DOHH2 (cell line): Measurements from ENCODE around the gene GRIK2.

Source experiments
- H3F3A ChIP-seq: fragments of 200-600 bp; sonication (generic), shearing (Covaris generic); 2 replicates; pipeline ENCODE4 v1.6.0; 2016; ENCODE audit warnings: antibody characterized with exemption, mild to moderate bottlenecking; ENCODE audit not compliant: control insufficient read depth, insufficient read depth
- H3K27ac ChIP-seq: fragments of 200-600 bp; sonication (generic); 2 replicates; pipeline ENCODE4 v1.5.1; 2014; ENCODE audit warnings: low read depth, mild to moderate bottlenecking, low read length, moderate library complexity
- H3K27me3 ChIP-seq: fragments of 200-600 bp; sonication (generic); 2 replicates; pipeline ENCODE4 v1.6.1; 2014; ENCODE audit warnings: mild to moderate bottlenecking, low read length, mixed read lengths; ENCODE audit not compliant: control insufficient read depth
- H3K36me3 ChIP-seq: fragments of 200-600 bp; sonication (generic); 2 replicates; pipeline ENCODE4 v1.6.1; 2014; ENCODE audit warnings: mild to moderate bottlenecking, low read length, moderate library complexity, mixed read lengths; ENCODE audit not compliant: control insufficient read depth
- H3K4me1 ChIP-seq: fragments of 200-600 bp; sonication (generic); 2 replicates; pipeline ENCODE4 v1.6.1; 2014; ENCODE audit warnings: mild to moderate bottlenecking, low read length, mixed read lengths; ENCODE audit not compliant: control insufficient read depth
- H3K4me2 ChIP-seq: fragments of 200-600 bp; sonication (generic); 2 replicates; pipeline ENCODE4 v1.6.0; 2014; ENCODE audit warnings: mild to moderate bottlenecking, low read length, moderate library complexity
- H3K4me3 ChIP-seq: fragments of 200-600 bp; sonication (generic); 2 replicates; pipeline ENCODE4 v1.5.1; 2014; ENCODE audit warnings: mild to moderate bottlenecking, low read length, mixed read lengths
- H3K79me2 ChIP-seq: fragments of 200-600 bp; sonication (generic); 2 replicates; pipeline ENCODE4 v1.6.1; 2014; ENCODE audit warnings: mild to moderate bottlenecking, low read length, mixed read lengths; ENCODE audit not compliant: control insufficient read depth
- H3K9me2 ChIP-seq: fragments of 200-600 bp; sonication (generic); replicated peaks from 2 replicates; pipeline ENCODE4 v1.6.1; 2014; ENCODE audit warnings: mild to moderate bottlenecking, low read length, mixed read lengths; ENCODE audit not compliant: control insufficient read depth
- H3K9me3 ChIP-seq: fragments of 200-600 bp; sonication (generic); 2 replicates; pipeline ENCODE4 v1.6.1; 2014; ENCODE audit warnings: antibody characterized with exemption, low read length, mixed read lengths; ENCODE audit not compliant: control insufficient read depth, insufficient read depth
- H4K20me1 ChIP-seq: fragments of 200-600 bp; sonication (generic); 2 replicates; pipeline ENCODE4 v1.6.0; 2014; ENCODE audit warnings: low read depth, mild to moderate bottlenecking, antibody characterized with exemption, low read length, moderate library complexity; ENCODE audit not compliant: control insufficient read depth, insufficient read depth
- CTCF ChIP-seq: fragments of 200-600 bp; sonication (generic); IDR thresholded peaks from one replicate; pipeline ENCODE4 v1.5.1; 2014; ENCODE audit warnings: antibody characterized with exemption, mild to moderate bottlenecking, low read depth, low read length; ENCODE audit not compliant: poor library complexity, severe bottlenecking
- EZH2phosphoT487 ChIP-seq: fragments of 200-600 bp; sonication (generic); IDR thresholded peaks from 2 replicates; pipeline ENCODE4 v1.6.1; 2017; ENCODE audit warnings: borderline replicate concordance, mild to moderate bottlenecking, antibody characterized with exemption, low read length, moderate library complexity, mixed read lengths

Gene GRIK2

GRCh38 chr6:101645770-101646169 is 252.3 kb downstream of the GRIK2 start:
- H3K79me2 ChIP-seq, result no peaks in the 10 kb centered on the region
- no peaks in the 10 kb centered on the region for H3K36me3 ChIP-seq
- no peaks in the 10 kb centered on the region for H3F3A ChIP-seq
- no peaks in the 10 kb centered on the region for H3K9me3 ChIP-seq
- no peaks in the 10 kb centered on the region for H3K9me2 ChIP-seq
- H3K27ac ChIP-seq, result no peak overlapping the region
- H4K20me1 ChIP-seq, result no peaks in the 10 kb centered on the region
- TF ChIP-seq EZH2phosphoT487 (no peak), CTCF (no peak)
- H3K4me1 ChIP-seq, result peaks cover 4% of the 10 kb centered on the region; the same call in 1 of the 2 replicates
- no peaks in the 10 kb centered on the region for H3K27me3 ChIP-seq
- H3K4me3 ChIP-seq, result no peak overlapping the region
- H3K4me2 ChIP-seq, result no peak overlapping the region

- no peaks in the 10 kb centered on the region for H3K9me3 ChIP-seq
- peaks cover 4% of the 10 kb centered on the region; the same call in 1 of the 2 replicates for H3K4me1 ChIP-seq
- H3K27ac ChIP-seq, result no peak overlapping the region
- no peak overlapping the region for H3K4me3 ChIP-seq
- H3K27me3 ChIP-seq, result no peaks in the 10 kb centered on the region
- H3K36me3 ChIP-seq, result no peaks in the 10 kb centered on the region
- H3K4me2 ChIP-seq, result no peak overlapping the region
- H3K9me2 ChIP-seq, result no peaks in the 10 kb centered on the region
- no peaks in the 10 kb centered on the region for H3K79me2 ChIP-seq
- H3F3A ChIP-seq, result no peaks in the 10 kb centered on the region
- TF ChIP-seq EZH2phosphoT487 (no peak), CTCF (no peak)
- no peaks in the 10 kb centered on the region for H4K20me1 ChIP-seq
Observed at GRCh38 chr6:101650402-101651100, 257.0 kb downstream of the GRIK2 start.

- H3K27me3 ChIP-seq, result no peaks in the 10 kb centered on the region
- no peaks in the 10 kb centered on the region for H3K9me2 ChIP-seq
- H3K79me2 ChIP-seq, result no peaks in the 10 kb centered on the region
- no peaks in the 10 kb centered on the region for H3K4me1 ChIP-seq
- H3F3A ChIP-seq, result no peaks in the 10 kb centered on the region
- H4K20me1 ChIP-seq, result no peaks in the 10 kb centered on the region
- H3K4me3 ChIP-seq, result no peak overlapping the region
- no peak for TF ChIP-seq CTCF
- TF ChIP-seq EZH2phosphoT487, result no peak
- no peak overlapping the region for H3K4me2 ChIP-seq
- no peaks in the 10 kb centered on the region for H3K36me3 ChIP-seq
- H3K9me3 ChIP-seq, result no peaks in the 10 kb centered on the region
- no peak overlapping the region for H3K27ac ChIP-seq
Observed at GRCh38 chr6:101652079-101652478, 258.6 kb downstream of the GRIK2 start.
